GM12874 (cell line): ENCODE results near the gene MYO9A.

Experiments
- CTCF ChIP-seq: IDR thresholded peaks from 2 replicates; pipeline ENCODE4 v1.5.1; 2011; ENCODE audit warnings: low read depth, mild to moderate bottlenecking, control low read depth, low read length, moderate library complexity; ENCODE audit not compliant: insufficient read depth

Gene MYO9A

GRCh38 chr15:72160696-72161245 is 42.8 kb upstream of the MYO9A start:
- TF ChIP-seq CTCF, result no peak

GRCh38 chr15:72156928-72157327 is 39.0 kb upstream of the MYO9A start:
- TF ChIP-seq CTCF, result no peak

- TF ChIP-seq CTCF, result peak; percentile 88
Measured at GRCh38 chr15:72155635-72156616, 38.0 kb upstream of the MYO9A start.

- TF ChIP-seq CTCF, result no peak
Measured at GRCh38 chr15:72155003-72155621, 37.2 kb upstream of the MYO9A start.

- TF ChIP-seq CTCF, result no peak
Measured at GRCh38 chr15:72154316-72154715, 36.4 kb upstream of the MYO9A start.

GRCh38 chr15:72153269-72154000 is 35.5 kb upstream of the MYO9A start:
- no peak for TF ChIP-seq CTCF

- no peak for TF ChIP-seq CTCF
Measured at GRCh38 chr15:72147418-72147817, 29.5 kb upstream of the MYO9A start.
